ENCODE measurements around the gene PGLYRP1.

The PGLYRP1 gene

GRCh38 chr19:46043519-46043918 is 20.7 kb upstream of the PGLYRP1 start:
- H3K27me3 ChIP-seq (ENCODE audit: insufficient read depth, low read depth): no peaks in the 10 kb centered on the region
- no peaks in the 10 kb centered on the region for H3K79me2 ChIP-seq (ENCODE audit: insufficient read depth, low read depth)
- H3K27ac ChIP-seq: no peak overlapping the region
- no peaks in the 10 kb centered on the region for H4K20me1 ChIP-seq (ENCODE audit: insufficient read depth)
- H3K4me2 ChIP-seq: no peak overlapping the region
- no peak overlapping the region for H3K9ac ChIP-seq
- no peak overlapping the region for H2AFZ ChIP-seq (ENCODE audit: low read depth)
- no peaks in the 10 kb centered on the region for H3K4me1 ChIP-seq (ENCODE audit: low read depth, poor library complexity, severe bottlenecking)
- H3K36me3 ChIP-seq (ENCODE audit: insufficient read depth): no peaks in the 10 kb centered on the region
- TF ChIP-seq CTCF (conservative IDR thresholded peaks at IDR 0.05; ENCODE audit: low read depth, low read length): no peak
- H3K4me3 ChIP-seq (IDR thresholded peaks at IDR 0.05; ENCODE audit: insufficient read depth, low read depth, low read length): no peak overlapping the region

DNA sequence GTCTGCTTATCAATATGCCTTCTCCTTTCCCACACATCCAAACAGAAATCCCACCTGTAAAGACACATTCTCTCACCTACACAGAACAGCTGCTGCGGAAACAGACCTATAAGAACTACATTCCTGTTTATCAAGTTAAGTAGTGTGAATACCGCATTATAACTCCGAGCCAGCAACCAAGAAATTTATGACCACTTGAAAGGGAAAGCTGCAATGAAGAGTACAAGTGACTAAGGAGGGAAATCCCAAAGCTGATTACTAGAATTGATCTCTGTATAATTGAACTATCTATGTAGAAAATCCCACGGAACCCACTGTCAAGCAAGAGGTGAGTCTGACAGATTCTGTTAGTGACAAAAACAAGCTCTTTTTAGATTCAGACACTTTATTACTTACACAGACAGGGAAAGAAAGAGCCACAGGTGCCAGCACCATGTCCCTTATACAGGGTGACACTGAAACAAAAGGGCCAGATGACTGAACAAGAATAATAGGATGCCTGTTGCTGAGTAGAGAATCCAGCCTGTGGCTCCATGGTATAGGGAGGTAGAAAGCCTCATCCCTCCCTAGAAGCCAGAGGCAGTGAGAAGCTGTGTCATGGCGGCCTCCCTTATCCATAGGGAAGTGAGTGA is 19.5 kb upstream of the PGLYRP1 start:
- no peaks in the 10 kb centered on the region for H3K79me2 ChIP-seq (ENCODE audit: insufficient read depth, low read depth)
- no peaks in the 10 kb centered on the region for H3K36me3 ChIP-seq (ENCODE audit: insufficient read depth)
- no peaks in the 10 kb centered on the region for H3K4me1 ChIP-seq (ENCODE audit: low read depth, poor library complexity, severe bottlenecking)
- H3K9ac ChIP-seq: no peak overlapping the region
- no peak overlapping the region for H3K4me3 ChIP-seq (IDR thresholded peaks at IDR 0.05; ENCODE audit: insufficient read depth, low read depth, low read length)
- TF ChIP-seq CTCF (conservative IDR thresholded peaks at IDR 0.05; ENCODE audit: low read depth, low read length): no peak
- H4K20me1 ChIP-seq (ENCODE audit: insufficient read depth): no peaks in the 10 kb centered on the region
- H3K27ac ChIP-seq: no peak overlapping the region
- H3K4me2 ChIP-seq: no peak overlapping the region
- H2AFZ ChIP-seq (ENCODE audit: low read depth): no peak overlapping the region
- H3K27me3 ChIP-seq (ENCODE audit: insufficient read depth, low read depth): no peaks in the 10 kb centered on the region

- no peak for TF ChIP-seq CTCF (conservative IDR thresholded peaks at IDR 0.05; ENCODE audit: low read depth, low read length)
- H3K79me2 ChIP-seq (ENCODE audit: insufficient read depth, low read depth): no peaks in the 10 kb centered on the region
- H3K27ac ChIP-seq: no peak within 1 kb of the TSS
- H3K27me3 ChIP-seq (ENCODE audit: insufficient read depth, low read depth): no peaks in the 10 kb centered on the region
- H3K9ac ChIP-seq: no peak within 1 kb of the TSS
- no peak within 1 kb of the TSS for H3K4me3 ChIP-seq (IDR thresholded peaks at IDR 0.05; ENCODE audit: insufficient read depth, low read depth, low read length)
- no peak within 1 kb of the TSS for H3K4me2 ChIP-seq
- H3K4me1 ChIP-seq (ENCODE audit: low read depth, poor library complexity, severe bottlenecking): no peaks in the 10 kb centered on the region
- H4K20me1 ChIP-seq (ENCODE audit: insufficient read depth): no peaks in the 10 kb centered on the region
- no peak within 1 kb of the TSS for H2AFZ ChIP-seq (ENCODE audit: low read depth)
- no peaks in the 10 kb centered on the region for H3K36me3 ChIP-seq (ENCODE audit: insufficient read depth)
Measured at GRCh38 chr19:46040952-46041500, 18.2 kb upstream of the PGLYRP1 start, which contains the start of gene IGFL4. Gene IGFL4 (minus strand): TSS chr19:46041002. CDS start chr19:46040962, 40 bp downstream.

GRCh38 chr19:46040125-46040524 is 17.3 kb upstream of the PGLYRP1 start:
- Histone ChIP-seq H3K27ac (no peak overlapping the region), H3K79me2 (ENCODE audit: insufficient read depth, low read depth) (no peaks in the 10 kb centered on the region), H2AFZ (ENCODE audit: low read depth) (no peak overlapping the region), H3K4me1 (ENCODE audit: low read depth, poor library complexity, severe bottlenecking) (no peaks in the 10 kb centered on the region), H4K20me1 (ENCODE audit: insufficient read depth) (no peaks in the 10 kb centered on the region), H3K4me3 (IDR thresholded peaks at IDR 0.05; ENCODE audit: insufficient read depth, low read depth, low read length) (no peak overlapping the region), H3K27me3 (ENCODE audit: insufficient read depth, low read depth) (no peaks in the 10 kb centered on the region), H3K36me3 (ENCODE audit: insufficient read depth) (no peaks in the 10 kb centered on the region), H3K9ac (no peak overlapping the region), H3K4me2 (no peak overlapping the region)
- no peak for TF ChIP-seq CTCF (conservative IDR thresholded peaks at IDR 0.05; ENCODE audit: low read depth, low read length)

All from KMS-11 (cell line).